GM12878 (cell line): ENCODE results near the gene HELZ. TPM values are rescaled to one million over a fixed set of nuclear protein-coding genes. Genes with fewer than 3 reads are reported as not detected.

Source experiments
- ATAC-seq: fragments of 200-7000 bp; cut with Tn5 transposase; 3 replicates; pipeline ENCODE4 v1.9.1; 2020; ENCODE audit warnings: mild to moderate bottlenecking, moderate library complexity
- BruUV-seq: library from RNA; stranded (reverse); fragments of 400-500 nt; replicated peaks from 2 replicates; lab custom pipeline; 2021; lab: Mats Ljungman, UMichigan
- CTCF ChIA-PET: fragments of 300-600 bp; sonication (Branson Sonifier 250); formaldehyde crosslinking; extraction: SDS; loops from one replicate; lab custom pipeline; 2021; ENCODE audit warnings: inconsistent platforms; lab: Yijun Ruan, JAX
- POLR2A ChIA-PET: fragments of 350-600 bp; formaldehyde crosslinking; extraction: SDS; loops from one replicate; lab custom pipeline; 2021; ENCODE audit warnings: inconsistent platforms; lab: Charles Lee
- RAD21 ChIA-PET: fragments of 300-600 bp; sonication (Branson Sonifier 250); formaldehyde crosslinking; loops from one replicate; lab custom pipeline; 2023; ENCODE audit warnings: antibody characterized with exemption; ENCODE audit not compliant: unreplicated experiment; lab: Charles Lee
- SMC1A ChIA-PET: fragments of 300-600 bp; sonication (Branson Sonifier 250); formaldehyde crosslinking; loops from one replicate; lab custom pipeline; 2023; ENCODE audit not compliant: unreplicated experiment, uncharacterized antibody; lab: Charles Lee
- DNase-seq: peaks from one replicate; pipeline ENCODE4 v3.0.0-alpha.2; 2011; ENCODE audit warnings: low read depth, low spot score
- FAIRE-seq: peaks from 3 replicates; lab custom pipeline; 2011; peaks lifted over from hg19 to GRCh38; lab: Jason Lieb, UNC
- H2AFZ ChIP-seq: 2 replicates; pipeline ENCODE4 v1.6.0; 2011; ENCODE audit warnings: low read depth, low read length, control low read depth; ENCODE audit not compliant: control insufficient read depth
- H3K27ac ChIP-seq: 2 replicates; pipeline ENCODE4 v1.5.1; 2011; ENCODE audit warnings: control low read depth; ENCODE audit not compliant: control insufficient read depth, insufficient read depth
- H3K27me3 ChIP-seq, 2 experiments: replicated peaks in 1 of 2; 2 replicates each; pipeline versions ENCODE4 v1.6.0 to v1.6.1; 2011; ENCODE audit warnings: low read length in 1 of 2; ENCODE audit not compliant: control insufficient read depth in 2 of 2, insufficient read depth in 2 of 2
- H3K36me3 ChIP-seq, 2 experiments: 2 replicates each; pipeline ENCODE4 v1.5.1; 2011; ENCODE audit warnings: low read length in 1 of 2; ENCODE audit not compliant: control insufficient read depth in 2 of 2, insufficient read depth in 2 of 2
- H3K4me1 ChIP-seq: 2 replicates; pipeline ENCODE4 v1.6.1; 2011; ENCODE audit warnings: mild to moderate bottlenecking, low read length, moderate library complexity, mixed read lengths; ENCODE audit not compliant: control insufficient read depth, insufficient read depth
- H3K4me2 ChIP-seq: 2 replicates; pipeline ENCODE4 v1.6.0; 2011; ENCODE audit warnings: control low read depth; ENCODE audit not compliant: control insufficient read depth, insufficient read depth
- H3K4me3 ChIP-seq: fragments of 200-600 bp; sonication (generic); 2 replicates; pipeline ENCODE4 v1.5.1; 2016
- H3K79me2 ChIP-seq: 2 replicates; pipeline ENCODE4 v1.6.0; 2011; ENCODE audit warnings: low read length; ENCODE audit not compliant: control insufficient read depth, insufficient read depth
- H3K9ac ChIP-seq: 2 replicates; pipeline ENCODE4 v1.8.0; 2011; ENCODE audit warnings: low read length, control low read depth, mixed read lengths; ENCODE audit not compliant: control insufficient read depth, insufficient read depth
- H3K9me3 ChIP-seq: replicated peaks from 3 replicates; pipeline ENCODE4 v1.5.1; 2011; ENCODE audit warnings: mild to moderate bottlenecking, low read length; ENCODE audit not compliant: control insufficient read depth, insufficient read depth
- H4K20me1 ChIP-seq: 2 replicates; pipeline ENCODE4 v1.6.0; 2011; ENCODE audit not compliant: control insufficient read depth, insufficient read depth
- CBFB ChIP-seq: IDR thresholded peaks from 2 replicates; pipeline ENCODE4 v1.6.1; 2016; ENCODE audit warnings: antibody characterized with exemption, low read depth
- EZH2 ChIP-seq: IDR thresholded peaks from 2 replicates; pipeline ENCODE4 v1.6.1; 2012; ENCODE audit warnings: low read depth, mild to moderate bottlenecking, control low read depth, inconsistent platforms, low read length, borderline replicate concordance; ENCODE audit not compliant: control insufficient read depth
- FOXM1 ChIP-seq: IDR thresholded peaks from 2 replicates; pipeline ENCODE4 v1.6.1; 2012; ENCODE audit warnings: low read depth, mild to moderate bottlenecking, inconsistent platforms, low read length, moderate library complexity
- NR2C2 ChIP-seq: IDR thresholded peaks from 2 replicates; pipeline ENCODE4 v1.6.1; 2011; ENCODE audit warnings: borderline replicate concordance, low read depth; ENCODE audit not compliant: control insufficient read depth, insufficient read length
- NRF1 ChIP-seq: conservative IDR thresholded peaks from 2 replicates; pipeline ENCODE4 v1.6.1; 2011; ENCODE audit warnings: mild to moderate bottlenecking, low read depth, low read length, improper control_type of control experiment
- RAD21 ChIP-seq: IDR thresholded peaks from 2 replicates; pipeline ENCODE4 v1.6.1; 2011; ENCODE audit warnings: mild to moderate bottlenecking, low read depth, low read length, moderate library complexity; ENCODE audit not compliant: insufficient read depth
- RELA ChIP-seq: fragments of 450-650 bp; IDR thresholded peaks from 2 replicates; pipeline ENCODE4 v1.8.0; 2014; ENCODE audit warnings: borderline replicate concordance; ENCODE audit not compliant: partially characterized antibody
- RFX5 ChIP-seq: IDR thresholded peaks from 2 replicates; pipeline ENCODE4 v1.6.1; 2011; ENCODE audit warnings: low read depth, low read length, improper control_type of control experiment
- SUPT20H ChIP-seq: IDR thresholded peaks from 2 replicates; pipeline ENCODE4 v1.6.1; 2011; ENCODE audit warnings: low read depth, mild to moderate bottlenecking, low read length, moderate library complexity, borderline replicate concordance; ENCODE audit not compliant: control insufficient read depth
- TAF1 ChIP-seq: IDR thresholded peaks from 2 replicates; pipeline ENCODE4 v1.6.1; 2011; ENCODE audit warnings: mild to moderate bottlenecking, low read depth, low read length, borderline replicate concordance
- WRNIP1 ChIP-seq: IDR thresholded peaks from 2 replicates; pipeline ENCODE4 v1.6.1; 2011; ENCODE audit warnings: low read depth, low read length, improper control_type of control experiment, borderline replicate concordance
- ZNF207 ChIP-seq: fragments of 450-650 bp; IDR thresholded peaks from 2 replicates; pipeline ENCODE4 v1.6.1; 2014; ENCODE audit warnings: antibody characterized with exemption, mild to moderate bottlenecking, borderline replicate concordance
- WGBS: methylation state at CpG from one replicate; pipeline ENCODE4 v1.1.6; 2016; ENCODE audit warnings: low lambda C conversion rate; ENCODE audit not compliant: insufficient replicate concordance, insufficient coverage; ENCODE audit errors: missing lambda C conversion rate; 5-methylcytosine and 5-hydroxymethylcytosine counted together
- in situ Hi-C: fragments of 300-500 bp; cut with MboI; formaldehyde crosslinking; loops from 9 replicates; pipeline ENCODE4 v1.14.3; 2018; ENCODE audit warnings: mixed read lengths
- intact Hi-C: fragments of 100-400 bp; cut with micrococcal nuclease; formaldehyde crosslinking; loops from one replicate; pipeline ENCODE4 v1.14.2; 2022; ENCODE audit not compliant: unreplicated experiment
- polyA plus RNA-seq, 11 experiments: library from polyadenylated mRNA; depleted of rRNA in 4 of 11; unstranded in 6 of 11; stranded (reverse) in 5 of 11; fragments of >200 nt; fragmentation: Nextera tagmentation in 4 of 11; fragmentation: Illumina TruSeq in 1 of 11; extraction: Ambion mirVana in 4 of 11; extraction: Trizol in 1 of 11; gene quantifications; 1 replicate in 1 of 11; 2 replicates in 10 of 11; pipeline versions ENCODE4 v1.2.1 to v1.2.3, GENCODE V29; 2011 to 2016; ENCODE audit warnings: inconsistent platforms in 2 of 11, missing spikeins in 2 of 11, low read depth in 1 of 11
- total RNA-seq, 4 experiments: library from RNA; depleted of rRNA in 3 of 4; stranded (reverse); fragments of >200 nt in 3 of 4; fragmentation: Illumina TruSeq in 1 of 4; extraction: Trizol in 1 of 4; gene quantifications; 2 replicates each; pipeline versions ENCODE4 v1.2.1 to v1.2.3, GENCODE V29; 2013 to 2021
- TF ChIP-seq, protein P1 (sequence below): fragments of 150-350 bp; IDR thresholded peaks from 2 replicates; pipeline ENCODE4 v1.6.1; 2014; ENCODE audit warnings: mild to moderate bottlenecking, low read depth, low read length
- TF ChIP-seq, protein P2 (sequence below): fragments of 450-650 bp; IDR thresholded peaks from 2 replicates; pipeline ENCODE4 v1.6.1; 2017; ENCODE audit warnings: mild to moderate bottlenecking
- TF ChIP-seq, protein P3 (sequence below): IDR thresholded peaks from 2 replicates; pipeline ENCODE4 v1.6.1; 2012; ENCODE audit warnings: low read depth, low read length, improper control_type of control experiment

Gene HELZ
- total and polyA plus RNA-seq, 10 of the 15 experiments (the other 5 are each of a cell fraction or from before 2014, with no cell fraction given): 1.5 to 36.8 (median 19.1) TPM

GRCh38 chr17:67071595-67071994 is 173.4 kb downstream of the HELZ start (continued):
- TF ChIP-seq ZNF207 (no peak), SUPT20H (no peak)

GRCh38 chr17:67069603-67070136 is 175.3 kb downstream of the HELZ start:
- 95% methylated on average over 5 of the region's 5 CpGs for WGBS
- ATAC-seq: no peak
- TF ChIP-seq RAD21 (no peak), NR2C2 (no peak), ZNF207 (no peak), TAF1 (no peak), EZH2 (no peak), CBFB (no peak), FOXM1 (no peak), NRF1 (no peak), WRNIP1 (no peak), RFX5 (no peak), RELA (no peak)
- TF ChIP-seq, protein P1, sequence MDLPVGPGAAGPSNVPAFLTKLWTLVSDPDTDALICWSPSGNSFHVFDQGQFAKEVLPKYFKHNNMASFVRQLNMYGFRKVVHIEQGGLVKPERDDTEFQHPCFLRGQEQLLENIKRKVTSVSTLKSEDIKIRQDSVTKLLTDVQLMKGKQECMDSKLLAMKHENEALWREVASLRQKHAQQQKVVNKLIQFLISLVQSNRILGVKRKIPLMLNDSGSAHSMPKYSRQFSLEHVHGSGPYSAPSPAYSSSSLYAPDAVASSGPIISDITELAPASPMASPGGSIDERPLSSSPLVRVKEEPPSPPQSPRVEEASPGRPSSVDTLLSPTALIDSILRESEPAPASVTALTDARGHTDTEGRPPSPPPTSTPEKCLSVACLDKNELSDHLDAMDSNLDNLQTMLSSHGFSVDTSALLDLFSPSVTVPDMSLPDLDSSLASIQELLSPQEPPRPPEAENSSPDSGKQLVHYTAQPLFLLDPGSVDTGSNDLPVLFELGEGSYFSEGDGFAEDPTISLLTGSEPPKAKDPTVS: no peak
- TF ChIP-seq, protein P2, sequence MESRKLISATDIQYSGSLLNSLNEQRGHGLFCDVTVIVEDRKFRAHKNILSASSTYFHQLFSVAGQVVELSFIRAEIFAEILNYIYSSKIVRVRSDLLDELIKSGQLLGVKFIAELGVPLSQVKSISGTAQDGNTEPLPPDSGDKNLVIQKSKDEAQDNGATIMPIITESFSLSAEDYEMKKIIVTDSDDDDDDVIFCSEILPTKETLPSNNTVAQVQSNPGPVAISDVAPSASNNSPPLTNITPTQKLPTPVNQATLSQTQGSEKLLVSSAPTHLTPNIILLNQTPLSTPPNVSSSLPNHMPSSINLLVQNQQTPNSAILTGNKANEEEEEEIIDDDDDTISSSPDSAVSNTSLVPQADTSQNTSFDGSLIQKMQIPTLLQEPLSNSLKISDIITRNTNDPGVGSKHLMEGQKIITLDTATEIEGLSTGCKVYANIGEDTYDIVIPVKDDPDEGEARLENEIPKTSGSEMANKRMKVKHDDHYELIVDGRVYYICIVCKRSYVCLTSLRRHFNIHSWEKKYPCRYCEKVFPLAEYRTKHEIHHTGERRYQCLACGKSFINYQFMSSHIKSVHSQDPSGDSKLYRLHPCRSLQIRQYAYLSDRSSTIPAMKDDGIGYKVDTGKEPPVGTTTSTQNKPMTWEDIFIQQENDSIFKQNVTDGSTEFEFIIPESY: no peak
- TF ChIP-seq, protein P3, sequence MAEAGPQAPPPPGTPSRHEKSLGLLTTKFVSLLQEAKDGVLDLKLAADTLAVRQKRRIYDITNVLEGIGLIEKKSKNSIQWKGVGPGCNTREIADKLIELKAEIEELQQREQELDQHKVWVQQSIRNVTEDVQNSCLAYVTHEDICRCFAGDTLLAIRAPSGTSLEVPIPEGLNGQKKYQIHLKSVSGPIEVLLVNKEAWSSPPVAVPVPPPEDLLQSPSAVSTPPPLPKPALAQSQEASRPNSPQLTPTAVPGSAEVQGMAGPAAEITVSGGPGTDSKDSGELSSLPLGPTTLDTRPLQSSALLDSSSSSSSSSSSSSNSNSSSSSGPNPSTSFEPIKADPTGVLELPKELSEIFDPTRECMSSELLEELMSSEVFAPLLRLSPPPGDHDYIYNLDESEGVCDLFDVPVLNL: no peak
- no peaks in the 10 kb centered on the region for H3K79me2 ChIP-seq
- no peak for FAIRE-seq
- no peak overlapping the region for H3K9ac ChIP-seq
- H4K20me1 ChIP-seq: no peaks in the 10 kb centered on the region
- CTCF ChIA-PET: interaction anchor here (1.6 kb wide), 1 partner anchor 12 kb away, joined by 7 read pairs; no protein-coding TSS in a partner anchor
- H3K36me3 ChIP-seq: no peaks in the 10 kb centered on the region
- H3K4me3 ChIP-seq: no peak overlapping the region
- H3K4me2 ChIP-seq: no peak overlapping the region
- intact Hi-C loops (no loop called here), in situ Hi-C loops (no loop called here)
- no peaks in the 10 kb centered on the region for H3K9me3 ChIP-seq
- no peak for DNase-seq
- H2AFZ ChIP-seq: no peak overlapping the region
- H3K27ac ChIP-seq: no peak overlapping the region
- SMC1A ChIA-PET: interaction anchor here (1.2 kb wide), 1 partner anchor 12 kb away, joined by 7 read pairs; no protein-coding TSS in a partner anchor
- no TSS peak for BruUV-seq
- POLR2A ChIA-PET: interaction anchor here (1.6 kb wide), 1 partner anchor 11 kb away, joined by 4 read pairs; no protein-coding TSS in a partner anchor
- no peaks in the 10 kb centered on the region for H3K27me3 ChIP-seq
- RAD21 ChIA-PET: no interaction called here
- no peaks in the 10 kb centered on the region for H3K4me1 ChIP-seq
